IMR-90 (cell line): ENCODE data around the gene CRYM. TPM values are rescaled to one million over a fixed set of nuclear protein-coding genes. Genes with fewer than 3 reads are reported as not detected.

Source experiments
- ATAC-seq: fragments of 200-7000 bp; cut with Tn5 transposase; 2 replicates; pipeline ENCODE4 v1.9.1; 2020; ENCODE audit warnings: low read depth, mild to moderate bottlenecking, moderate library complexity
- BruUV-seq: library from RNA; stranded (reverse); fragments of 400-500 nt; replicated peaks from 2 replicates; lab custom pipeline; 2021; lab: Mats Ljungman, UMichigan
- CTCF ChIA-PET: fragments of 300-600 bp; formaldehyde crosslinking; extraction: SDS; loops from one replicate; lab custom pipeline; 2021; ENCODE audit warnings: antibody characterized with exemption; lab: Yijun Ruan, JAX
- POLR2A ChIA-PET: fragments of 300-600 bp; sonication (Branson Sonifier 250); formaldehyde crosslinking; loops from one replicate; lab custom pipeline; 2022; ENCODE audit warnings: antibody characterized with exemption; ENCODE audit not compliant: unreplicated experiment; lab: Charles Lee
- DNase-seq: peaks from one replicate; pipeline ENCODE4 v3.0.0; 2013
- H2AFZ ChIP-seq: replicated peaks from 2 replicates; pipeline ENCODE3; 2013; ENCODE audit warnings: low read length, mild to moderate bottlenecking; ENCODE audit not compliant: poor library complexity
- H2AK5ac ChIP-seq: 2 replicates; pipeline ENCODE4 v1.6.1; 2013; ENCODE audit warnings: low read depth, low read length, inconsistent platforms
- H2AK9ac ChIP-seq: replicated peaks from 2 replicates; pipeline ENCODE3; 2013; ENCODE audit warnings: mild to moderate bottlenecking, low read depth, low read length, moderate library complexity; ENCODE audit not compliant: poor library complexity
- H2BK120ac ChIP-seq: 2 replicates; pipeline ENCODE4 v1.6.1; 2013; ENCODE audit warnings: low read depth, low read length, inconsistent platforms
- H2BK15ac ChIP-seq: 3 replicates; pipeline ENCODE4 v1.6.1; 2013; ENCODE audit warnings: low read depth, low read length, inconsistent platforms
- H2BK20ac ChIP-seq: 2 replicates; pipeline ENCODE4 v1.6.1; 2013; ENCODE audit warnings: low read depth, mild to moderate bottlenecking, inconsistent platforms, low read length, moderate library complexity
- H2BK5ac ChIP-seq: 2 replicates; pipeline ENCODE4 v1.6.1; 2013; ENCODE audit warnings: mild to moderate bottlenecking, low read depth, low read length, inconsistent platforms; ENCODE audit not compliant: poor library complexity, severe bottlenecking
- H3K14ac ChIP-seq: replicated peaks from 2 replicates; pipeline ENCODE4 v1.6.1; 2013; ENCODE audit warnings: low read depth, low read length, inconsistent platforms
- H3K18ac ChIP-seq: 2 replicates; pipeline ENCODE4 v1.6.1; 2013; ENCODE audit warnings: low read depth, low read length, control low read depth
- H3K23ac ChIP-seq: 2 replicates; pipeline ENCODE4 v1.6.1; 2013; ENCODE audit warnings: low read depth, low read length, inconsistent platforms
- H3K27ac ChIP-seq: 2 replicates; pipeline ENCODE4 v1.5.1; 2013; ENCODE audit warnings: mild to moderate bottlenecking, control low read depth, low read length; ENCODE audit not compliant: insufficient read depth
- H3K27me3 ChIP-seq: 2 replicates; pipeline ENCODE4 v1.6.1; 2013; ENCODE audit warnings: low read length; ENCODE audit not compliant: control insufficient read depth, insufficient read depth
- H3K36me3 ChIP-seq: 2 replicates; pipeline ENCODE4 v1.6.1; 2013; ENCODE audit warnings: low read length, mixed read lengths; ENCODE audit not compliant: control insufficient read depth, insufficient read depth
- H3K4ac ChIP-seq: 2 replicates; pipeline ENCODE4 v1.6.1; 2013; ENCODE audit warnings: low read depth, low read length, inconsistent platforms
- H3K4me1 ChIP-seq: 2 replicates; pipeline ENCODE4 v1.6.1; 2013; ENCODE audit warnings: low read length, mixed read lengths; ENCODE audit not compliant: control insufficient read depth, insufficient read depth
- H3K4me2 ChIP-seq: 2 replicates; pipeline ENCODE4 v1.6.1; 2013; ENCODE audit warnings: low read depth, mild to moderate bottlenecking, control low read depth, low read length, moderate library complexity
- H3K4me3 ChIP-seq: 2 replicates; pipeline ENCODE4 v1.5.1; 2013; ENCODE audit warnings: low read depth, mild to moderate bottlenecking, control low read depth, low read length, moderate library complexity; ENCODE audit not compliant: insufficient read depth
- H3K56ac ChIP-seq: 2 replicates; pipeline ENCODE4 v1.6.1; 2013; ENCODE audit warnings: low read length, inconsistent platforms; ENCODE audit not compliant: insufficient read depth; ENCODE audit errors: extremely low read depth
- H3K79me1 ChIP-seq, 2 experiments: 2 replicates each; pipeline ENCODE4 v1.6.1; 2013; ENCODE audit warnings: low read length in 2 of 2, inconsistent platforms in 1 of 2, low read depth in 1 of 2
- H3K9ac ChIP-seq: 2 replicates; pipeline ENCODE4 v1.6.1; 2013; ENCODE audit warnings: low read depth, low read length, control low read depth
- H3K9me1 ChIP-seq: 2 replicates; pipeline ENCODE4 v1.6.1; 2013; ENCODE audit warnings: low read length, inconsistent platforms; ENCODE audit not compliant: insufficient read depth
- H3K9me3 ChIP-seq: 2 replicates; pipeline ENCODE4 v1.6.1; 2013; ENCODE audit warnings: low read length; ENCODE audit not compliant: control insufficient read depth, insufficient read depth
- H4K20me1 ChIP-seq: 2 replicates; pipeline ENCODE4 v1.6.1; 2013; ENCODE audit warnings: low read length, inconsistent platforms; ENCODE audit not compliant: insufficient read depth
- H4K5ac ChIP-seq: 2 replicates; pipeline ENCODE4 v1.6.1; 2013; ENCODE audit warnings: mild to moderate bottlenecking, low read depth, low read length, control low read depth
- H4K8ac ChIP-seq, 2 experiments: 2 replicates each; pipeline ENCODE4 v1.6.1; 2013; ENCODE audit warnings: low read depth in 2 of 2, low read length in 2 of 2, control low read depth in 1 of 2, inconsistent platforms in 1 of 2
- H4K91ac ChIP-seq: 2 replicates; pipeline ENCODE4 v1.6.1; 2013; ENCODE audit warnings: low read depth, low read length, inconsistent platforms; ENCODE audit not compliant: insufficient read depth
- ELK1 ChIP-seq: fragments of 150-350 bp; IDR thresholded peaks from 2 replicates; pipeline ENCODE4 v1.6.1; 2016; ENCODE audit warnings: low read depth, mild to moderate bottlenecking, low read length, moderate library complexity, borderline replicate concordance
- SMC3 ChIP-seq: fragments of 150-350 bp; IDR thresholded peaks from 2 replicates; pipeline ENCODE4 v1.6.1; 2016; ENCODE audit warnings: low read depth, mild to moderate bottlenecking, antibody characterized with exemption, low read length, moderate library complexity
- WGBS, 2 experiments: methylation state at CpG; one replicate each; pipeline versions ENCODE4 v1.1.5 to v1.1.7; 2013; ENCODE audit warnings: missing lambda C conversion rate in 2 of 2; ENCODE audit not compliant: insufficient read length in 1 of 2; ENCODE audit errors: extremely low coverage in 2 of 2; 5-methylcytosine and 5-hydroxymethylcytosine counted together
- dilution Hi-C: fragments of 300-500 bp; cut with HindIII; formaldehyde crosslinking; loops from one replicate; pipeline ENCODE4 v1.14.3; 2018; ENCODE audit warnings: low sequenced_read_pairs; ENCODE audit not compliant: unreplicated experiment
- in situ Hi-C: fragments of 300-500 bp; cut with MboI; formaldehyde crosslinking; loops from 3 replicates; pipeline ENCODE4 v1.14.3; 2019; ENCODE audit warnings: low sequenced_read_pairs, inconsistent platforms, mixed read lengths
- intact Hi-C: fragments of 100-400 bp; cut with micrococcal nuclease; formaldehyde crosslinking; loops from 2 replicates; pipeline ENCODE4 v1.10.0; 2022
- polyA plus RNA-seq, 3 experiments: library from polyadenylated mRNA; depleted of rRNA; stranded (reverse); fragments of >200 nt; gene quantifications; 2 replicates each; pipeline ENCODE4 v1.2.3, GENCODE V29; 2012; ENCODE audit warnings: low replicate concordance in 1 of 3
- total RNA-seq: library from RNA; depleted of rRNA; stranded (reverse); fragments of >200 nt; gene quantifications from 2 replicates; pipeline ENCODE4 v1.2.3, GENCODE V29; 2012

CRYM gene
- total and polyA plus RNA-seq, 2 of the 4 experiments (the other 2 are of a cell fraction) = not detected

GRCh38 chr16:21239646-21240045 lies 38.4 kb downstream of the CRYM start:
- Histone ChIP-seq H4K5ac (no peak overlapping the region), H3K18ac (no peak overlapping the region), H3K9me3 (no peaks in the 10 kb centered on the region), H2BK5ac (no peak overlapping the region), H3K4ac (no peak overlapping the region), H2BK120ac (no peak overlapping the region), H3K9me1 (no peaks in the 10 kb centered on the region), H3K36me3 (no peaks in the 10 kb centered on the region), H3K23ac (no peak overlapping the region), H3K4me3 (no peak overlapping the region), H3K4me1 (no peaks in the 10 kb centered on the region), H3K4me2 (no peak overlapping the region), H2AFZ (no peak overlapping the region), H3K14ac (no peak overlapping the region), H4K8ac (no peak overlapping the region), H3K56ac (no peak overlapping the region), H2AK9ac (no peak overlapping the region), H3K9ac (no peak overlapping the region), H2BK15ac (no peak overlapping the region), H3K79me1 (no peaks in the 10 kb centered on the region), H3K27me3 (peaks cover 4% of the 10 kb centered on the region; the same call in 1 of the 2 replicates), H2AK5ac (no peak overlapping the region), H4K20me1 (no peaks in the 10 kb centered on the region), H3K27ac (no peak overlapping the region), H2BK20ac (no peak overlapping the region), H4K91ac (no peak overlapping the region)
- dilution Hi-C loops (no loop called here), intact Hi-C loops (no loop called here), in situ Hi-C loops (no loop called here)
- CTCF ChIA-PET = no interaction called here
- BruUV-seq = no TSS peak
- ATAC-seq (no peak), DNase-seq (no peak)
- WGBS, 2 experiments = no CpG with 5 or more reads among the region's 4 CpGs
- POLR2A ChIA-PET = interaction anchor here (0.6 kb wide), 1 partner anchor 125 kb away, joined by 4 read pairs; no protein-coding TSS in a partner anchor
- TF ChIP-seq SMC3 = no peak
- no peak for TF ChIP-seq ELK1
